Keratinocyte (primary cell): ENCODE measurements around the gene MOK. TPM values are rescaled to one million over a fixed set of nuclear protein-coding genes. Genes with fewer than 3 reads are reported as not detected.

Source experiments
- DNase-seq: peaks from one replicate; pipeline ENCODE4 v3.0.0-alpha.2; 2011; ENCODE audit warnings: low read depth, missing footprints, low spot score
- FAIRE-seq: peaks from 2 replicates; lab custom pipeline; 2011; peaks lifted over from hg19 to GRCh38; lab: Jason Lieb, UNC
- H2AFZ ChIP-seq: 2 replicates; pipeline ENCODE4 v1.6.0; 2012; ENCODE audit warnings: low read length, control low read depth, inconsistent platforms; ENCODE audit not compliant: control insufficient read depth
- H3K27ac ChIP-seq: 2 replicates; pipeline ENCODE4 v1.5.1; 2011; ENCODE audit warnings: low read length; ENCODE audit not compliant: control insufficient read depth, insufficient read depth
- H3K27me3 ChIP-seq: 3 replicates; pipeline ENCODE4 v1.6.0; 2011; ENCODE audit warnings: low read length; ENCODE audit not compliant: control insufficient read depth, insufficient read depth; ENCODE audit errors: extremely low read depth
- H3K36me3 ChIP-seq, 2 experiments: 2 replicates in 1 of 2; 3 replicates in 1 of 2; pipeline ENCODE4 v1.5.1; 2011; ENCODE audit warnings: low read length in 2 of 2, mild to moderate bottlenecking in 1 of 2; ENCODE audit not compliant: control insufficient read depth in 2 of 2, insufficient read depth in 2 of 2; ENCODE audit errors: extremely low read depth in 1 of 2
- H3K4me1 ChIP-seq: 3 replicates; pipeline ENCODE4 v1.5.1; 2011; ENCODE audit warnings: low read length; ENCODE audit not compliant: control insufficient read depth, insufficient read depth; ENCODE audit errors: extremely low read depth
- H3K4me2 ChIP-seq: 3 replicates; pipeline ENCODE4 v1.6.0; 2011; ENCODE audit warnings: low read depth, low read length; ENCODE audit not compliant: control insufficient read depth, insufficient read depth; ENCODE audit errors: extremely low read depth
- H3K4me3 ChIP-seq, 3 experiments: fragments of 200-600 bp in 1 of 3; sonication (generic) in 1 of 3; 2 replicates in 2 of 3; 3 replicates in 1 of 3; pipeline ENCODE4 v1.5.1; 2011 to 2016; ENCODE audit warnings: low read length in 3 of 3, mild to moderate bottlenecking in 3 of 3, control low read depth in 2 of 3, inconsistent platforms in 1 of 3, low read depth in 1 of 3, mixed read lengths in 1 of 3, mixed run types in 1 of 3, moderate library complexity in 1 of 3; ENCODE audit not compliant: control insufficient read depth in 2 of 3, insufficient read depth in 2 of 3; ENCODE audit errors: extremely low read depth in 1 of 3
- H3K79me2 ChIP-seq: 2 replicates; pipeline ENCODE4 v1.6.0; 2012; ENCODE audit warnings: low read length; ENCODE audit not compliant: control insufficient read depth, insufficient read depth
- H3K9ac ChIP-seq: 3 replicates; pipeline ENCODE4 v1.6.0; 2011; ENCODE audit warnings: low read length; ENCODE audit not compliant: control insufficient read depth, insufficient read depth; ENCODE audit errors: extremely low read depth
- H3K9me1 ChIP-seq: 3 replicates; pipeline ENCODE4 v1.6.0; 2011; ENCODE audit warnings: low read length; ENCODE audit not compliant: control insufficient read depth, insufficient read depth; ENCODE audit errors: extremely low read depth
- H3K9me3 ChIP-seq: 2 replicates; pipeline ENCODE4 v1.5.1; 2012; ENCODE audit warnings: low read depth, low read length; ENCODE audit not compliant: control insufficient read depth
- H4K20me1 ChIP-seq: 3 replicates; pipeline ENCODE4 v1.6.0; 2011; ENCODE audit warnings: low read length; ENCODE audit not compliant: control insufficient read depth, insufficient read depth; ENCODE audit errors: extremely low read depth
- EZH2 ChIP-seq: IDR thresholded peaks from one replicate; pipeline ENCODE4 v1.6.1; 2012; ENCODE audit warnings: inconsistent platforms, mild to moderate bottlenecking, low read length, moderate library complexity
- dilution Hi-C: fragments of 300-500 bp; cut with MboI; formaldehyde crosslinking; loops from one replicate; pipeline ENCODE4 v1.7.0; 2020; ENCODE audit warnings: low sequenced_read_pairs; ENCODE audit not compliant: extremely low pct_ligation_motif_present
- polyA plus RNA-seq, 5 experiments: library from polyadenylated mRNA; depleted of rRNA in 3 of 5; stranded (reverse) in 3 of 5; stranded (forward) in 1 of 5; unstranded in 1 of 5; fragments of >200 nt; gene quantifications; 1 replicate in 1 of 5; 2 replicates in 3 of 5; 3 replicates in 1 of 5; pipeline versions ENCODE4 v1.2.1 to v1.2.3, GENCODE V29; 2011 to 2012; ENCODE audit warnings: missing spikeins in 2 of 5, low read depth in 1 of 5, low replicate concordance in 1 of 5
- TF ChIP-seq, protein P1 (sequence below), 3 experiments: IDR thresholded peaks in 1 of 3; conservative IDR thresholded peaks in 1 of 3; optimal IDR thresholded peaks in 1 of 3; 2 replicates in 2 of 3; 3 replicates in 1 of 3; pipeline versions ENCODE3 to v1.5.1; 2011; ENCODE audit warnings: low read length in 3 of 3, mild to moderate bottlenecking in 3 of 3, moderate library complexity in 2 of 3, control low read depth in 1 of 3, inconsistent platforms in 1 of 3; ENCODE audit not compliant: insufficient read depth in 2 of 3; ENCODE audit errors: extremely low read depth in 1 of 3

MOK gene
- polyA plus RNA-seq, 1 donor (not counting 4 experiments of a cell fraction or from before 2014, with no cell fraction given) = 38.1 TPM

DNA sequence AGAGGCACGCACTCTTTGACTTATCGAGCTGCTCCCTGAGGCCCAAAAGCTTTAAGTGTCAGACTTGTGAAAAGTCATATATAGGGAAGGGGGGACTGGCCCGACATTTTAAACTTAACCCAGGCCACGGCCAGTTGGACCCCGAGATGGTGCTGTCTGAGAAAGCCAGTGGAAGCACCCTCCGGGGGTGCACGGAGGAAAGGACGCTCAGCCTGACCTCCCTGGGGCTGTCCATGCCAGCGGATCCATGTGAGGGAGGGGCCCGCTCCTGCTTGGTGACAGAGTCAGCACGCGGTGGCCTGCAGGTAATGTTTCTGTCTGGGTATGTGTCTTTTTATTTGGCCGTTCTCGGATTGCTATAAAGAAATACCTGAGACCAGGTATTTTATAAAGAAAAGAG, 21.6 kb upstream of the MOK start:
- no peak for TF ChIP-seq EZH2
- TF ChIP-seq, protein P1, sequence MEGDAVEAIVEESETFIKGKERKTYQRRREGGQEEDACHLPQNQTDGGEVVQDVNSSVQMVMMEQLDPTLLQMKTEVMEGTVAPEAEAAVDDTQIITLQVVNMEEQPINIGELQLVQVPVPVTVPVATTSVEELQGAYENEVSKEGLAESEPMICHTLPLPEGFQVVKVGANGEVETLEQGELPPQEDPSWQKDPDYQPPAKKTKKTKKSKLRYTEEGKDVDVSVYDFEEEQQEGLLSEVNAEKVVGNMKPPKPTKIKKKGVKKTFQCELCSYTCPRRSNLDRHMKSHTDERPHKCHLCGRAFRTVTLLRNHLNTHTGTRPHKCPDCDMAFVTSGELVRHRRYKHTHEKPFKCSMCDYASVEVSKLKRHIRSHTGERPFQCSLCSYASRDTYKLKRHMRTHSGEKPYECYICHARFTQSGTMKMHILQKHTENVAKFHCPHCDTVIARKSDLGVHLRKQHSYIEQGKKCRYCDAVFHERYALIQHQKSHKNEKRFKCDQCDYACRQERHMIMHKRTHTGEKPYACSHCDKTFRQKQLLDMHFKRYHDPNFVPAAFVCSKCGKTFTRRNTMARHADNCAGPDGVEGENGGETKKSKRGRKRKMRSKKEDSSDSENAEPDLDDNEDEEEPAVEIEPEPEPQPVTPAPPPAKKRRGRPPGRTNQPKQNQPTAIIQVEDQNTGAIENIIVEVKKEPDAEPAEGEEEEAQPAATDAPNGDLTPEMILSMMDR (optimal IDR thresholded peaks at IDR 0.05 in 1 of 3, IDR thresholded peaks at IDR 0.05 in 1 of 3, conservative IDR thresholded peaks at IDR 0.05 in 1 of 3; ENCODE audit: extremely low read depth in 1 of 3, insufficient read depth in 2 of 3, low read length in 3 of 3) = no peak
- Histone ChIP-seq H3K9me3 (no peaks in the 10 kb centered on the region), H4K20me1 (no peaks in the 10 kb centered on the region), H3K4me1 (no peaks in the 10 kb centered on the region), H3K36me3 (peaks cover 9% of the 10 kb centered on the region in 2 experiments), H3K79me2 (no peaks in the 10 kb centered on the region), H3K9me1 (no peaks in the 10 kb centered on the region), H2AFZ (no peak overlapping the region), H3K4me3 (no peak overlapping the region), H3K9ac (no peak overlapping the region), H3K27me3 (no peaks in the 10 kb centered on the region), H3K27ac (no peak overlapping the region), H3K4me2 (no peak overlapping the region)
- DNase-seq (no peak), FAIRE-seq (no peak)
- dilution Hi-C loops = no loop called here

DNA sequence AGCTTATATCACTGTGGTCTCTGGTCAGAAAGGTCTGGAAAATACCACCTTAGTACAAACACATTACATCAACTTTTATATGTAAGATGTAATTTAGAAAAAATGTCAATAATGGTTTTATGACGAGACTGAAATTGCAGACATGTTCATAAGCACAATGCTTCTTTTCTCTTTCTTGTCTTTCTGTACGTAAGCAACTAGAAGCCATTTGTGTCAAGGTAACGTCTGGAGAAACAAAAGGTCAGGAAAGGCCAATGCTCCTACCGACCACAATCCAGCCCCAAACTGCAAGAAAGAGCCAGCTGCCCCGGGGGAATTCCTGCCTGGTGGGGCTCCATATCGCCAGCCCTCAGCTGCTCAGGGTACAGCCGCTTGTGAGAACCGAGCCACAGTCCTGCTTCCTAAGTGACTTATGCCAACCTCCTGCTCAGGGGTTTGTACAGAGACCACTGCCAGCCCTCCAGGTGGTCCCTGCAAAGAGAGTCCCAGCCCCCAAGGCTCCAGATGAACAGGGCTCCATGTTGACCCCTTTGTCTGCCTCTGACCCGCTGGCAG, 20.9 kb upstream of the MOK start:
- peaks cover 8 to 10% of the 10 kb centered on the region in 2 experiments for H3K36me3 ChIP-seq
- H3K4me2 ChIP-seq = no peak overlapping the region
- H3K27me3 ChIP-seq = no peaks in the 10 kb centered on the region
- no peaks in the 10 kb centered on the region for H3K9me3 ChIP-seq
- no peak overlapping the region for H3K27ac ChIP-seq
- TF ChIP-seq EZH2 = no peak
- TF ChIP-seq, protein P1 (optimal IDR thresholded peaks at IDR 0.05 in 1 of 3, IDR thresholded peaks at IDR 0.05 in 1 of 3, conservative IDR thresholded peaks at IDR 0.05 in 1 of 3; ENCODE audit: extremely low read depth in 1 of 3, insufficient read depth in 2 of 3, low read length in 3 of 3) = no peak
- dilution Hi-C loops = no loop called here
- no peaks in the 10 kb centered on the region for H3K9me1 ChIP-seq
- peaks cover 3% of the 10 kb centered on the region for H3K79me2 ChIP-seq
- peaks cover 2% of the 10 kb centered on the region for H3K4me1 ChIP-seq
- H3K4me3 ChIP-seq = no peak overlapping the region
- FAIRE-seq (no peak), DNase-seq (no peak)
- no peak overlapping the region for H3K9ac ChIP-seq
- no peak overlapping the region for H2AFZ ChIP-seq
- H4K20me1 ChIP-seq = no peaks in the 10 kb centered on the region
